Thyroid gland (tissue), 4 donors: ENCODE results near the gene TGFBR1.

Experiments
- POLR2A ChIP-seq, 2 donors: fragments of 450-650 bp; IDR thresholded peaks; one replicate each; pipeline ENCODE4 v1.6.1; 2017; ENCODE audit warnings: antibody characterized with exemption in 2 of 2, mild to moderate bottlenecking in 2 of 2, moderate library complexity in 1 of 2
- TF ChIP-seq, protein P1 (sequence below), 6 experiments: fragments of 200-600 bp in 3 of 6; fragments of 450-650 bp in 3 of 6; sonication (generic) in 3 of 6; IDR thresholded peaks; one replicate each; pipeline ENCODE4 v1.5.1; 2016 to 2019; ENCODE audit warnings: antibody characterized with exemption in 6 of 6, mild to moderate bottlenecking in 2 of 6, inconsistent platforms in 1 of 6, moderate library complexity in 1 of 6

DNA sequence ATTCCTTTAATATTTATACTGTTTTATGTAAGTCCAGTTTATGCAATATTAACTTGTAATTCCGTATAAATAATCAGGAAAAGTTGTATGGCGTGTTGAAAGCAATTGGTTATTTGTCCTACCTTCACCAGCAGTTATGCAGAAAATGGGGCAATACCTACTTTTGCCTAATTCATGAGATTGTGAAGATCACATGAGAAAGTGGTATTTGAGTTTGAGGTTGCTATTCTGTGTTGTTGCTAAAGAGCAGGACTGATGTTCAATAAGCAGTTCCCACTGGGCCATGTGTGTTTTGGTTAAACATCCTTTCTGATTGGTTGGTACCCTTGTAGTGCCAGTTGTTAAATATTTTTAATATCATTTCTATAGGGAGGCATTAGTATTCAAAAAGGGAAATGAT lies 3.2 kb downstream of the TGFBR1 start:
- no peak for TF ChIP-seq POLR2A (IDR thresholded peaks at IDR 0.05)
- TF ChIP-seq, protein P1, sequence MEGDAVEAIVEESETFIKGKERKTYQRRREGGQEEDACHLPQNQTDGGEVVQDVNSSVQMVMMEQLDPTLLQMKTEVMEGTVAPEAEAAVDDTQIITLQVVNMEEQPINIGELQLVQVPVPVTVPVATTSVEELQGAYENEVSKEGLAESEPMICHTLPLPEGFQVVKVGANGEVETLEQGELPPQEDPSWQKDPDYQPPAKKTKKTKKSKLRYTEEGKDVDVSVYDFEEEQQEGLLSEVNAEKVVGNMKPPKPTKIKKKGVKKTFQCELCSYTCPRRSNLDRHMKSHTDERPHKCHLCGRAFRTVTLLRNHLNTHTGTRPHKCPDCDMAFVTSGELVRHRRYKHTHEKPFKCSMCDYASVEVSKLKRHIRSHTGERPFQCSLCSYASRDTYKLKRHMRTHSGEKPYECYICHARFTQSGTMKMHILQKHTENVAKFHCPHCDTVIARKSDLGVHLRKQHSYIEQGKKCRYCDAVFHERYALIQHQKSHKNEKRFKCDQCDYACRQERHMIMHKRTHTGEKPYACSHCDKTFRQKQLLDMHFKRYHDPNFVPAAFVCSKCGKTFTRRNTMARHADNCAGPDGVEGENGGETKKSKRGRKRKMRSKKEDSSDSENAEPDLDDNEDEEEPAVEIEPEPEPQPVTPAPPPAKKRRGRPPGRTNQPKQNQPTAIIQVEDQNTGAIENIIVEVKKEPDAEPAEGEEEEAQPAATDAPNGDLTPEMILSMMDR (IDR thresholded peaks at IDR 0.05): no peak
